HepG2 (cell line): ENCODE results near the gene PRM2. TPM values are rescaled to one million over a fixed set of nuclear protein-coding genes. Genes with fewer than 3 reads are reported as not detected.
A peak's percentile ranks its signal among the peaks of the same experiment; 100 is the strongest.

ENCODE experiments used
- ATF7 ChIP-seq, 2 experiments: fragments of 450-650 bp in 1 of 2; sonication (generic) in 1 of 2; formaldehyde crosslinking in 1 of 2; IDR thresholded peaks; 2 replicates each; pipeline versions ENCODE4 v1.4.0 to v1.6.1; 2016 to 2020; ENCODE audit warnings: antibody characterized with exemption in 1 of 2, mild to moderate bottlenecking in 1 of 2, missing genetic modification reagents in 1 of 2
- CBX5 ChIP-seq: sonication (generic); formaldehyde crosslinking; IDR thresholded peaks from 2 replicates; pipeline ENCODE4 v1.4.0; 2020; ENCODE audit warnings: missing genetic modification reagents, borderline replicate concordance
- ELF4 ChIP-seq: sonication (generic); formaldehyde crosslinking; IDR thresholded peaks from 2 replicates; pipeline ENCODE4 v1.5.0; 2020; ENCODE audit warnings: missing genetic modification reagents, mild to moderate bottlenecking, moderate library complexity, borderline replicate concordance
- ELK4 ChIP-seq: sonication (generic); formaldehyde crosslinking; IDR thresholded peaks from 2 replicates; pipeline ENCODE4 v1.9.0; 2021; ENCODE audit warnings: missing genetic modification reagents, borderline replicate concordance
- IKZF4 ChIP-seq: sonication (generic); formaldehyde crosslinking; IDR thresholded peaks from 2 replicates; pipeline ENCODE4 v1.5.1; 2020; ENCODE audit warnings: borderline replicate concordance, mild to moderate bottlenecking, low read depth, missing genetic modification reagents; ENCODE audit errors: not compliant biosample characterization
- MXD4 ChIP-seq: IDR thresholded peaks from 2 replicates; pipeline ENCODE4 v1.6.1; 2016; ENCODE audit warnings: mild to moderate bottlenecking, missing biosample characterization, missing genetic modification reagents
- PRMT3 ChIP-seq: sonication (generic); formaldehyde crosslinking; IDR thresholded peaks from 2 replicates; pipeline ENCODE4 v1.8.1; 2022; ENCODE audit warnings: low read depth, mild to moderate bottlenecking, moderate library complexity, missing genetic modification reagents, borderline replicate concordance
- TBX3 ChIP-seq: fragments of 450-650 bp; IDR thresholded peaks from 2 replicates; pipeline ENCODE4 v1.6.1; 2017; ENCODE audit warnings: antibody characterized with exemption, mild to moderate bottlenecking, inconsistent platforms, borderline replicate concordance
- ZBTB7B ChIP-seq: sonication (generic); formaldehyde crosslinking; IDR thresholded peaks from 2 replicates; pipeline ENCODE4 v1.4.0; 2020; ENCODE audit warnings: missing genetic modification reagents
- ZC3H4 ChIP-seq: sonication (generic); formaldehyde crosslinking; IDR thresholded peaks from 2 replicates; pipeline ENCODE4 v1.4.0; 2020; ENCODE audit warnings: missing genetic modification reagents, borderline replicate concordance
- ZNF121 ChIP-seq: sonication (generic); formaldehyde crosslinking; IDR thresholded peaks from 2 replicates; pipeline ENCODE4 v1.5.0; 2020; ENCODE audit warnings: mild to moderate bottlenecking, missing genetic modification reagents
- ZNF292 ChIP-seq: sonication (generic); formaldehyde crosslinking; IDR thresholded peaks from 2 replicates; pipeline ENCODE4 v1.8.1; 2022; ENCODE audit warnings: mild to moderate bottlenecking, low read depth, missing genetic modification reagents, borderline replicate concordance
- ZNF354B ChIP-seq: sonication (generic); formaldehyde crosslinking; IDR thresholded peaks from 2 replicates; pipeline ENCODE4 v1.8.0; 2022; ENCODE audit warnings: mild to moderate bottlenecking, missing genetic modification reagents
- ZNF790 ChIP-seq: sonication (generic); formaldehyde crosslinking; IDR thresholded peaks from 2 replicates; pipeline ENCODE4 v1.8.0; 2022; ENCODE audit warnings: missing genetic modification reagents, mild to moderate bottlenecking, borderline replicate concordance
- polyA plus RNA-seq, 8 experiments: library from polyadenylated mRNA; depleted of rRNA in 3 of 8; stranded (reverse) in 7 of 8; unstranded in 1 of 8; fragments of >200 nt; fragmentation: Illumina TruSeq in 4 of 8; extraction: Trizol in 4 of 8; gene quantifications; 2 replicates each; pipeline versions ENCODE4 v1.2.1 to v1.2.3, GENCODE V29; 2011 to 2016; ENCODE audit warnings: low read depth in 4 of 8, missing spikeins in 1 of 8, mixed read lengths in 1 of 8; ENCODE audit not compliant: insufficient read depth in 1 of 8
- total RNA-seq, 5 experiments: library from RNA; depleted of rRNA; stranded (reverse); fragments of >200 nt; fragmentation: Illumina TruSeq; extraction: Trizol; gene quantifications; 2 replicates each; pipeline ENCODE4 v1.2.3, GENCODE V29; 2016; ENCODE audit warnings: low read depth in 1 of 5
- TF ChIP-seq, protein P1 (sequence below): sonication (generic); formaldehyde crosslinking; IDR thresholded peaks from 2 replicates; pipeline ENCODE4 v1.5.0; 2020; ENCODE audit warnings: mild to moderate bottlenecking, missing genetic modification reagents

The PRM2 gene
- total and polyA plus RNA-seq, 2 of the 13 experiments (the other 11 are each of a cell fraction or from before 2014, with no cell fraction given), result 0.54 TPM; not detected in 1

GRCh38 chr16:11297492-11298142, 21.3 kb upstream of the PRM2 start (continued):
- TF ChIP-seq, protein P1, sequence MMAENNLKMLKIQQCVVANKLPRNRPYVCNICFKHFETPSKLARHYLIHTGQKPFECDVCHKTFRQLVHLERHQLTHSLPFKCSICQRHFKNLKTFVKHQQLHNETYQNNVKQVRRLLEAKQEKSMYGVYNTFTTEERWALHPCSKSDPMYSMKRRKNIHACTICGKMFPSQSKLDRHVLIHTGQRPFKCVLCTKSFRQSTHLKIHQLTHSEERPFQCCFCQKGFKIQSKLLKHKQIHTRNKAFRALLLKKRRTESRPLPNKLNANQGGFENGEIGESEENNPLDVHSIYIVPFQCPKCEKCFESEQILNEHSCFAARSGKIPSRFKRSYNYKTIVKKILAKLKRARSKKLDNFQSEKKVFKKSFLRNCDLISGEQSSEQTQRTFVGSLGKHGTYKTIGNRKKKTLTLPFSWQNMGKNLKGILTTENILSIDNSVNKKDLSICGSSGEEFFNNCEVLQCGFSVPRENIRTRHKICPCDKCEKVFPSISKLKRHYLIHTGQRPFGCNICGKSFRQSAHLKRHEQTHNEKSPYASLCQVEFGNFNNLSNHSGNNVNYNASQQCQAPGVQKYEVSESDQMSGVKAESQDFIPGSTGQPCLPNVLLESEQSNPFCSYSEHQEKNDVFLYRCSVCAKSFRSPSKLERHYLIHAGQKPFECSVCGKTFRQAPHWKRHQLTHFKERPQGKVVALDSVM (CRISPR knock-in tag), result no peak
- TF ChIP-seq ZBTB7B (CRISPR knock-in tag), result peak; percentile 80
- TF ChIP-seq IKZF4 (CRISPR knock-in tag), result peak; percentile 70
- TF ChIP-seq ZNF292 (CRISPR knock-in tag), result peak; percentile 97
- TF ChIP-seq ZNF790, result peak; percentile 46; the same call in 1 of the 2 replicates
- TF ChIP-seq ELF4 (CRISPR knock-in tag), result 0 out of 2 replicates have a peak, but pooled peaks have one; percentile 53
- peak; percentile 9; the same call in 1 of the 2 replicates for TF ChIP-seq TBX3
- no peak for TF ChIP-seq ZC3H4 (CRISPR knock-in tag)
- TF ChIP-seq ZNF121 (CRISPR knock-in tag), result peak; percentile 37; the same call in 1 of the 2 replicates
- no peak for TF ChIP-seq ELK4 (CRISPR knock-in tag)
- peak; percentile 61; the same call in 1 of the 2 replicates for TF ChIP-seq CBX5
- no peak for TF ChIP-seq ATF7 (IDR thresholded peaks at IDR 0.05)
- TF ChIP-seq ATF7 (CRISPR knock-in tag; IDR thresholded peaks at IDR 0.05), result no peak
- TF ChIP-seq MXD4 (CRISPR knock-in tag), result no peak; the same call in 1 of the 2 replicates
- TF ChIP-seq PRMT3, result no peak
- TF ChIP-seq ZNF354B (CRISPR knock-in tag), result no peak
